SU-DHL-6 (cell line): ENCODE data around the gene SMPD3.

ENCODE experiments used
- H2AFZ ChIP-seq: fragments of 200-600 bp; sonication (generic); 2 replicates; pipeline ENCODE4 v1.6.1; 2014; ENCODE audit warnings: low read depth, mild to moderate bottlenecking, moderate library complexity, mixed read lengths, antibody characterized with exemption, low read length; ENCODE audit not compliant: severe bottlenecking
- H3F3A ChIP-seq: fragments of 200-600 bp; shearing (Covaris generic); 2 replicates; pipeline ENCODE4 v1.6.0; 2016; ENCODE audit warnings: antibody characterized with exemption, mild to moderate bottlenecking; ENCODE audit not compliant: insufficient read depth
- H3K27ac ChIP-seq: fragments of 200-600 bp; sonication (generic); 2 replicates; pipeline ENCODE4 v1.5.1; 2016; ENCODE audit warnings: low read depth, mild to moderate bottlenecking, low read length, moderate library complexity, mixed read lengths
- H3K27me3 ChIP-seq: fragments of 200-600 bp; sonication (generic), shearing (Covaris generic); 2 replicates; pipeline ENCODE4 v1.6.0; 2014; ENCODE audit warnings: mild to moderate bottlenecking, low read length
- H3K36me3 ChIP-seq: fragments of 200-600 bp; sonication (generic); 2 replicates; pipeline ENCODE4 v1.6.1; 2014; ENCODE audit warnings: mild to moderate bottlenecking, low read length, mixed read lengths
- H3K4me2 ChIP-seq: fragments of 300-600, 200-600 bp; shearing (Covaris generic), sonication (generic); 2 replicates; pipeline ENCODE4 v1.6.0; 2014; ENCODE audit warnings: low read length, low read depth, mild to moderate bottlenecking; ENCODE audit not compliant: poor library complexity, severe bottlenecking
- H3K4me3 ChIP-seq: fragments of 200-600 bp; sonication (generic); 2 replicates; pipeline ENCODE4 v1.5.1; 2014; ENCODE audit warnings: antibody characterized with exemption, low read length, mild to moderate bottlenecking, mixed read lengths; ENCODE audit not compliant: insufficient read depth, poor library complexity, severe bottlenecking
- H3K79me2 ChIP-seq: fragments of 200-600 bp; sonication (generic); 2 replicates; pipeline ENCODE4 v1.6.1; 2014; ENCODE audit warnings: mild to moderate bottlenecking, low read length, moderate library complexity; ENCODE audit not compliant: insufficient read depth
- H3K9ac ChIP-seq: fragments of 200-600 bp; sonication (generic); 2 replicates; pipeline ENCODE4 v1.7.0; 2014; ENCODE audit warnings: mild to moderate bottlenecking, low read length
- H3K9me2 ChIP-seq: fragments of 200-600 bp; sonication (generic); replicated peaks from 2 replicates; pipeline ENCODE4 v1.6.1; 2014; ENCODE audit warnings: low read length; ENCODE audit not compliant: insufficient read depth
- H3K9me3 ChIP-seq: fragments of 200-600 bp; sonication (generic); 2 replicates; pipeline ENCODE4 v1.6.1; 2014; ENCODE audit warnings: low read length, mixed read lengths; ENCODE audit not compliant: insufficient read depth
- H4K20me1 ChIP-seq: fragments of 200-600 bp; sonication (generic); 2 replicates; pipeline ENCODE4 v1.6.1; 2014; ENCODE audit warnings: low read depth, mild to moderate bottlenecking, antibody characterized with exemption, low read length, moderate library complexity, mixed read lengths
- EZH2phosphoT487 ChIP-seq: fragments of 200-600 bp; sonication (generic), shearing (Covaris generic); conservative IDR thresholded peaks from 2 replicates; pipeline ENCODE4 v1.6.1; 2018; ENCODE audit warnings: mild to moderate bottlenecking, antibody characterized with exemption, low read length, moderate library complexity, mixed read lengths
- TF ChIP-seq, protein P1 (sequence below): fragments of 200-600 bp; sonication (generic); IDR thresholded peaks from one replicate; pipeline ENCODE4 v1.5.1; 2017; ENCODE audit warnings: antibody characterized with exemption, mild to moderate bottlenecking, low read length, moderate library complexity; ENCODE audit not compliant: insufficient read depth, poor library complexity, severe bottlenecking

The SMPD3 gene

DNA sequence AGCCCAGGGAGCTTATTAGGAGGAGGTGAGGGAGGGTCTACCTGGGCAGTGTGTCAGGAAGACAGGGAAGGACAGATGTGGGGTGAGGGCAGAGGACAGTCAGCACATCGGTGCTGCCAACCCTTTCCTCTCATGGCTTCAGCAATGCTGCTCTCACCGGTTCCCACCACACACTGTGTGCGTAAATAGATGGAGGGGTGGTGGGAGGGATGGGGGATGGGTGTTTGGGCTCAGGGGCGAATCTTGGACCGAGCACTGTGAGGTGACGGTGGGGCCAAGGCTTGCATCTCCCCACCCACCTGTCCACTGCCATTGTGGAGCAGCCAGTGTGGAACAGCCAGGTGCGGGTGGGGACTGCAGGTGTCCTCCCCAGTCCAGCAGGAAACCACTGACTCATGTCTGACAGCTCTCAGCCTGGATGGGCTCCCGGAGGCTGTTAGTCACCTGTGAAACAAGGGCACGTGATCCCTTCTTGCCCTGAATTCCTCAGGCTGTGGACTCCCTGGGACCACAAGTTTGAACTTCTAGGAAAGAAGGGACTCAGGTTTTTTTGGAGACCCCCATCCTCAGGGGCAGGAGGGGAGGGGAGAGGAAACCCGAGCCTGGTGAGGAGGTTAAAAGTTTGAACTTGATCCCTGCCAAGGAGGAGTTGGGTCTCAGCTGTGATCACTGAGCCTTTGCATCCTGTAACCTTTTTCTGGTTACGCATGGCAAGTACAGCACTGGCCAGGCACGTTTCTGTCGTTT lies 42.7 kb upstream of the SMPD3 start:
- H3K27ac ChIP-seq, result no peak overlapping the region
- H3K4me2 ChIP-seq, result no peak overlapping the region
- no peaks in the 10 kb centered on the region for H4K20me1 ChIP-seq
- no peaks in the 10 kb centered on the region for H3K36me3 ChIP-seq
- H3K4me3 ChIP-seq, result no peak overlapping the region
- H3K27me3 ChIP-seq, result no peaks in the 10 kb centered on the region
- peaks cover 8% of the 10 kb centered on the region; the same call in 1 of the 2 replicates for H3K9me3 ChIP-seq
- H3K9ac ChIP-seq, result no peak overlapping the region
- H3F3A ChIP-seq, result no peaks in the 10 kb centered on the region
- H3K79me2 ChIP-seq, result no peaks in the 10 kb centered on the region
- TF ChIP-seq EZH2phosphoT487, result no peak
- TF ChIP-seq, protein P1, sequence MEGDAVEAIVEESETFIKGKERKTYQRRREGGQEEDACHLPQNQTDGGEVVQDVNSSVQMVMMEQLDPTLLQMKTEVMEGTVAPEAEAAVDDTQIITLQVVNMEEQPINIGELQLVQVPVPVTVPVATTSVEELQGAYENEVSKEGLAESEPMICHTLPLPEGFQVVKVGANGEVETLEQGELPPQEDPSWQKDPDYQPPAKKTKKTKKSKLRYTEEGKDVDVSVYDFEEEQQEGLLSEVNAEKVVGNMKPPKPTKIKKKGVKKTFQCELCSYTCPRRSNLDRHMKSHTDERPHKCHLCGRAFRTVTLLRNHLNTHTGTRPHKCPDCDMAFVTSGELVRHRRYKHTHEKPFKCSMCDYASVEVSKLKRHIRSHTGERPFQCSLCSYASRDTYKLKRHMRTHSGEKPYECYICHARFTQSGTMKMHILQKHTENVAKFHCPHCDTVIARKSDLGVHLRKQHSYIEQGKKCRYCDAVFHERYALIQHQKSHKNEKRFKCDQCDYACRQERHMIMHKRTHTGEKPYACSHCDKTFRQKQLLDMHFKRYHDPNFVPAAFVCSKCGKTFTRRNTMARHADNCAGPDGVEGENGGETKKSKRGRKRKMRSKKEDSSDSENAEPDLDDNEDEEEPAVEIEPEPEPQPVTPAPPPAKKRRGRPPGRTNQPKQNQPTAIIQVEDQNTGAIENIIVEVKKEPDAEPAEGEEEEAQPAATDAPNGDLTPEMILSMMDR, result no peak
- H3K9me2 ChIP-seq, result no peaks in the 10 kb centered on the region
- H2AFZ ChIP-seq, result no peak overlapping the region

DNA sequence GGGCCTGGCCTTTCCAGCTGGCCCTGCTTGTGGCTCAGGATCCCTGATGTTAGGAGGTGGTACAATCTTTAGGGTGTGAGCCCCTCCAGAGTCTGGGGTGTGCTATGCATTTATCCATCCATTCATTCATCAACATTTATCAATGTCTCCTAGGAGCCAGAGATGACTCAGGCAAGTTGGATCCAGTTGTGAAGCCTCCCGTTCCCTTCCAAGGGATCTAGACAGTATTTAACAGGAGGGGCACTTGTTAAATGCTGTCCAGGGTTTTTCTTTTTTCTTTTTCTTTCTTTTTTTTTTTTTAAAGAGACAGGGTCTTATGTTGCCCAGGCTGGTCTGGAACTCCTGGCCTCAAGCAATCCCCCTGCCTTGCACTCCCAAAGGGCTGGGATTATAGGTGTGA lies 42.0 kb upstream of the SMPD3 start:
- H3K9me2 ChIP-seq, result no peaks in the 10 kb centered on the region
- no peak overlapping the region for H3K4me2 ChIP-seq
- H3K27ac ChIP-seq, result no peak overlapping the region
- no peaks in the 10 kb centered on the region for H4K20me1 ChIP-seq
- H3K4me3 ChIP-seq, result no peak overlapping the region
- TF ChIP-seq, protein P1, result no peak
- TF ChIP-seq EZH2phosphoT487, result no peak
- peaks cover 8% of the 10 kb centered on the region; the same call in 1 of the 2 replicates for H3K9me3 ChIP-seq
- no peaks in the 10 kb centered on the region for H3F3A ChIP-seq
- no peak overlapping the region for H2AFZ ChIP-seq
- H3K36me3 ChIP-seq, result no peaks in the 10 kb centered on the region
- H3K27me3 ChIP-seq, result no peaks in the 10 kb centered on the region
- H3K79me2 ChIP-seq, result no peaks in the 10 kb centered on the region
- no peak overlapping the region for H3K9ac ChIP-seq

DNA sequence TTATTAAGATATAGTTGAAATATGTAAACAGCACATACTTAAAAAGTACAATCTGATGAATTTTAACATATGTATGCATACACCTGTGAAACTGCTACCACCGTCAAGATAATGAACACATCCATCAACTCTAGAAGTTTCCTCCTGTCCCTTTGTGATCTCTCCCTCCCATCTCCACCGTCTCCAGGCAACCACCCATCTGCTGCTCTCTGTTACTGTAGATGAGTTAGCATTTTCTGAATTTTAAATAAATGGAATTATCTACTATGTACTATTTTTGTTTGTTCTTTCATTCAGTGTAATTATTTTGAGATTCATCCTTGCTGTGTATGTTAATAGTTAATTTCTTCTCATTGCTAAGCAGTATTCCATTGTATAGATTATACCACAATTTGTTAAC lies 40.2 kb upstream of the SMPD3 start:
- no peaks in the 10 kb centered on the region for H3K79me2 ChIP-seq
- no peaks in the 10 kb centered on the region for H4K20me1 ChIP-seq
- no peaks in the 10 kb centered on the region for H3K27me3 ChIP-seq
- no peaks in the 10 kb centered on the region for H3K36me3 ChIP-seq
- H2AFZ ChIP-seq, result no peak overlapping the region
- no peaks in the 10 kb centered on the region for H3F3A ChIP-seq
- H3K4me2 ChIP-seq, result no peak overlapping the region
- no peak overlapping the region for H3K4me3 ChIP-seq
- peaks cover under 1% of the 10 kb centered on the region; the same call in 1 of the 2 replicates for H3K9me3 ChIP-seq
- no peak overlapping the region for H3K9ac ChIP-seq
- TF ChIP-seq, protein P1, result no peak
- no peak for TF ChIP-seq EZH2phosphoT487
- H3K9me2 ChIP-seq, result no peaks in the 10 kb centered on the region
- no peak overlapping the region for H3K27ac ChIP-seq
